GM12892 (cell line): Measurements from ENCODE around the gene HCFC2.

Experiments
- POLR2A ChIP-seq: IDR thresholded peaks from 2 replicates; pipeline ENCODE4 v1.6.1; 2011; ENCODE audit warnings: low read depth, low read length, control low read depth
- POLR2AphosphoS5 ChIP-seq: IDR thresholded peaks from 2 replicates; pipeline ENCODE4 v1.6.1; 2011; ENCODE audit warnings: low read depth, low read length, control low read depth
- TAF1 ChIP-seq: IDR thresholded peaks from 2 replicates; pipeline ENCODE4 v1.6.1; 2011; ENCODE audit warnings: low read depth, mild to moderate bottlenecking, control low read depth, low read length, borderline replicate concordance

DNA sequence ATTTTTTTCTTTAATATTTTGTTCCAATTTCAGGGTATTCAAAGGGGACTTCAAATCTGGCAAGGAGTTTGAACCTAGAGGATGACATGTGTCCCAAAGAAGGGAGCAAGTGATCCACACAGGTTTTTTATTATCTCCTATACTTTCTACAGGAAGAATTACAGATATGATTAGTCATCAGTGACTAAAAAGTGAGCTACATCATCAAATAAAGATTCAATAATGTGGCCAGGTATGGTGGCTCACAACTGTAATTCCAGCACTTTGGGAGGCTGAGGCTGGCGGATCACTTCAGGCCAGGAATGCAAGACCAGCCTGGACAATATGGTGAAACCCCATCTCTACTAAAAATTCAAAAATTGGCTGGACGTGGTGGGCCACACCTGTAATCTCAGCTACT is 38.6 kb upstream of the HCFC2 start:
- TF ChIP-seq POLR2A, result no peak
- TF ChIP-seq POLR2AphosphoS5, result no peak
- no peak for TF ChIP-seq TAF1
